ENCODE data around the gene FOXP1. TPM values are rescaled to one million over a fixed set of nuclear protein-coding genes. Genes with fewer than 3 reads are reported as not detected.

The FOXP1 gene
- total and polyA plus RNA-seq, 8 donors: 12.3 to 215 (median 117) TPM

DNA sequence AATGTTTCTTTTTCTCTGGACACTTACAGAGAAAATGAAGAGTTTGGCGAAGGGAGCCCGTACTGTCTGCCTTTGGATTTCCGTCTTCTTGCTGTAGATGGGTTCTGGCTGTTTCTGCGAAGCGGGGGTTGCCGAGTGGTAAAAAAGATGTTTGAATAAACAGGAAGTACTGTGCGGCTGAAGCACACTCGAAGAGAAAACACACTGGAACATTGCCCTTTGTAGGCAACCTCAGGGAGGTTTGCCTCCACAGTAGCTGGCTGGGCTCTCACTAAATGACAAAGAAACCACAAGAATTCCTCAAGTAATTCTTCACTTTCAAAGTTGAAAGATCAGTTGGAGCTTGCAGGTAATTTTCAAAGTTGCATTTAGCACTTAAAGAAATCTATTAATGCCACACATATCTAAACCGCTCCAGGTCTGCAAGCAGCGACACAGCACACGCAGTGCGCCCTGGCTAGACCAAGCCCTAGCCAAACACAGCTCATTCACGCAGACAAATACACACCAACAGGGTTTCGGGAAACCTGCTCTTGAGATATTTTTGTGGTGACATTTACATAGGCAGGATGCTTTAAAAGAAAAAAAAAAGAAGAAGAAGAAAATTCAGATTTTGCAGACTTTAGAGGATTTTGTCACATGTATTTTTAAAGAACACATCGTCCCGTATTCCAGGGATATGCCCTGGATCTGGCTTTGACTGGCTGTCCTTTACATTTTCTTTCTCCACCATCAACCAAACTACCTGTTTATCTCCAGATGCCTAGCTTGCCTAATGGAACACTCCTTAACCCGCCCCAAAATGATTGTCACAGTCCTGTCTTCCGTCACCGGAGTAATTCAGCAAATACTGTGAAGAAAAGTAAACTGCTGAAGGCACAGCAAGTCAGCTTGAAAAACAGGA is 452.8 kb downstream of the FOXP1 start:
- Histone ChIP-seq H3K4me1 (peaks cover 38 to 93% (median 62%) of the 10 kb centered on the region in 4 donors), H3K9me3 (no peaks in the 10 kb centered on the region), H3K27ac (peak overlapping the region; percentile 88 to 92 (median 91)), H3K36me3 (no peaks in the 10 kb centered on the region), H3K4me3 (peak overlapping the region; percentile 47 to 55 (median 49)), H3K27me3 (no peaks in the 10 kb centered on the region)
- TF ChIP-seq POLR2A (IDR thresholded peaks at IDR 0.05) (peak in 1 of 4 donors; percentile 50), CTCF (IDR thresholded peaks at IDR 0.05) (no peak), EP300 (IDR thresholded peaks at IDR 0.05) (no peak), POLR2AphosphoS5 (IDR thresholded peaks at IDR 0.05) (peak in 2 of 3 donors; percentile 78 to 81)
- intact Hi-C loops (cut with DNase I; ENCODE audit: low total_unique reads): no loop called here
- DNase-seq: peak; percentile 71 to 91
- 8 to 15% (median 9%) methylated on average over 19 of the region's 19 CpGs for WGBS, 5 donors

GRCh38 chr3:71129611-71130431 is 453.7 kb downstream of the FOXP1 start:
- peak in 1 of 2 donors; percentile 77 for DNase-seq
- TF ChIP-seq POLR2A (IDR thresholded peaks at IDR 0.05) (no peak), EP300 (IDR thresholded peaks at IDR 0.05) (no peak), CTCF (IDR thresholded peaks at IDR 0.05) (no peak), POLR2AphosphoS5 (IDR thresholded peaks at IDR 0.05) (peak in 1 of 3 donors; percentile 47)
- WGBS, 5 donors: 0 to 1% (median 1%) methylated on average over 13 of the region's 13 CpGs
- no peaks in the 10 kb centered on the region for H3K9me3 ChIP-seq
- peak overlapping the region; percentile 47 to 55 (median 49) for H3K4me3 ChIP-seq
- peaks cover 37 to 93% (median 59%) of the 10 kb centered on the region in 4 donors for H3K4me1 ChIP-seq
- no peaks in the 10 kb centered on the region for H3K36me3 ChIP-seq
- H3K27ac ChIP-seq: peak overlapping the region; percentile 80 to 92 (median 91)
- H3K27me3 ChIP-seq: no peaks in the 10 kb centered on the region
- intact Hi-C loops (cut with DNase I; ENCODE audit: low total_unique reads): no loop called here

- Histone ChIP-seq H3K9me3 (no peaks in the 10 kb centered on the region), H3K36me3 (no peaks in the 10 kb centered on the region), H3K27ac (peak overlapping the region; percentile 84 to 92 (median 91)), H3K4me1 (peaks cover 36 to 90% (median 58%) of the 10 kb centered on the region in 4 donors), H3K27me3 (no peaks in the 10 kb centered on the region), H3K4me3 (peak overlapping the region; percentile 47 to 55 (median 49))
- WGBS, 5 donors: 2 to 6% (median 4%) methylated on average over 6 of the region's 6 CpGs
- peak in 1 of 2 donors; percentile 57 for DNase-seq
- TF ChIP-seq CTCF (IDR thresholded peaks at IDR 0.05): no peak
- no peak for TF ChIP-seq EP300 (IDR thresholded peaks at IDR 0.05)
- TF ChIP-seq POLR2AphosphoS5 (IDR thresholded peaks at IDR 0.05): peak in 1 of 3 donors; percentile 33
- TF ChIP-seq POLR2A (IDR thresholded peaks at IDR 0.05): no peak
- intact Hi-C loops (cut with DNase I; ENCODE audit: low total_unique reads): no loop called here
These were observed 454.6 kb downstream of the FOXP1 start for GRCh38 chr3:71128961-71129360.

DNA sequence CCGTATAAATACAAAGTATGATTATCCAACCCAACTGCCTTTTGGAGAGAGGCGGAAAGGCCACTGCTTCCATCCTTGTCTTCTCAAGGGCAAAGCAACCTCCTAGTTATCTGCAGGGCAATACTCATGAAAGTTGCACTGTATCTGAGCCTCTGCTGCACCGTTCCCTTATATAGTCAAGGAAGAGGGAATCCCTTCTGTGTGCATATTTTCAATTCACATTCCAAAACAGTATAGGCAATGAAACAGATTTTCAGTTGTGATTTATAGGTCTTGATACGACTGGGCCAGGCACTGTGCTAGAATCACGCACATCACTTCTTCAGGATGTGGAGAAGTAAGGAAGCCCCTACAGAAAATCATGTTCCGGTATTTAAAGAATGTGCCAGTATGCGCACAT is 455.7 kb downstream of the FOXP1 start:
- intact Hi-C loops (cut with DNase I; ENCODE audit: low total_unique reads): no loop called here
- Histone ChIP-seq H3K27ac (peak overlapping the region; percentile 88 to 92 (median 91)), H3K36me3 (no peaks in the 10 kb centered on the region), H3K4me1 (peaks cover 31 to 90% (median 54%) of the 10 kb centered on the region in 4 donors), H3K9me3 (no peaks in the 10 kb centered on the region), H3K4me3 (peak overlapping the region; percentile 47 to 55 (median 49)), H3K27me3 (no peaks in the 10 kb centered on the region)
- 22 to 37% (median 30%) methylated on average over 7 of the region's 7 CpGs for WGBS, 5 donors
- peak in 1 of 2 donors; percentile 60 for DNase-seq
- TF ChIP-seq POLR2AphosphoS5 (IDR thresholded peaks at IDR 0.05) (no peak), POLR2A (IDR thresholded peaks at IDR 0.05) (no peak), CTCF (IDR thresholded peaks at IDR 0.05) (no peak), EP300 (IDR thresholded peaks at IDR 0.05) (no peak)
